ENCODE data around the gene PTGES3L. TPM values are rescaled to one million over a fixed set of nuclear protein-coding genes. Genes with fewer than 3 reads are reported as not detected.

Gene PTGES3L
- total RNA-seq, 2 experiments from 2014 or later, result 0.37 to 0.86 TPM

DNA sequence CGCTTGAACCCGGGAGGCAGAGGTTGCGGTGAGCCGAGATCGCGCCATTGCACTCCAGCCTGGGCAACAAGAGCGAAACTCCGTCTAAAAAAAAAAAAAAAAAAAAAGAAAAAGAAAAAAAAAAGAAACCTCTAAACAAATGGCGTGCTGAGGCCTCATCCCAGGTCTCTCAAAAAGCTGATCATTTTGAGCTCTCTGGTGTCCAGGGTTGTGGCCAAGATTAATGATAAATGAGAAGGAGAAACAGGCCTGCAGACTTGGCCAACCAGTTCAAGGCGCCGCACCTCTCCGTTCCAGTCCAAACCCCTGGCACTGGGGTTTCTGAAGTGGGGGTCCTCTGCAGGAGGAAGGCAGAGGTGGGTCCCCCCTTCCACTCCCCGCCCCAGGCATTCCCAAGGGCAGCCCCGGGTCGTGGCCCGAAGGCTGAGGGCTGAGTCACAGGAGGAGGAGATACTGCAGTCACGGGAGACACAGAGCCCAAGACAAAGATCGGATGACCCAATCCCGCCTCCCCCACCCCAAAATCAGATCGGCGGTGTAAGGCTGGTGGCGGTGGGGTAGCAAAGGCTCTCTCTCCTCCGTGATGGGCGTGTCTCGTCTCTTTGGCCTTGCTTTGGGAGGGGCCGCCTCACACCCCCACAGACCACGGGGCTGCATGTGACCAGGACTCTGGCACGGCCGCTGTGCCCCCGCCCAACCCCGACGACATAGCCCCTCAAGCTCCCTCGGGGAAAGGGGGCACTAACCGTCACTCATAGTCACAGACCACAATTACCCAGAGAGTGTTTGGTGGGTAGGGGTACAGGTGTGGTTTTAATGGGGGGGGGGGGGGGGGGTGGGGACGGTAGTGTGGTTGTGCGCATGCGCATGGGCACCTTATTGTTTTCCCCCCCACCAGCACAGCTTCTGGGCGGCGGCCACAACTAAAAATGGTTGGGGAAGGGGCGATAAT lies 41.2 kb upstream of the PTGES3L start:
- CTCF ChIA-PET, result no interaction called here
- H3K27ac Mint-ChIP-seq, result no peak overlapping the region
- H3K4me1 Mint-ChIP-seq (ENCODE audit: low read depth), result peaks cover 42% of the 10 kb centered on the region
- ATAC-seq (no peak), DNase-seq (no peak)
- POLR2A ChIA-PET, result interaction anchor here (0.9 to 1.4 kb wide), 3 partner anchors 12 to 294 kb away, joined by 3 to 5 read pairs (median 3); partner anchors contain the start of gene RPL27
- H3K9me3 Mint-ChIP-seq (ENCODE audit: insufficient read depth), result no peaks in the 10 kb centered on the region
- peaks cover 15% of the 10 kb centered on the region for H3K27me3 Mint-ChIP-seq (ENCODE audit: low read depth)
- H3K36me3 Mint-ChIP-seq (ENCODE audit: low read depth), result peaks cover under 1% of the 10 kb centered on the region
- H3K4me3 Mint-ChIP-seq, result peak overlapping the region; percentile 84

- ATAC-seq, result no peak
- Mint-ChIP-seq H3K9me3 (ENCODE audit: insufficient read depth) (no peaks in the 10 kb centered on the region), H3K36me3 (ENCODE audit: low read depth) (peaks cover 5% of the 10 kb centered on the region), H3K27me3 (ENCODE audit: low read depth) (peaks cover 10% of the 10 kb centered on the region), H3K4me1 (ENCODE audit: low read depth) (peaks cover 39% of the 10 kb centered on the region), H3K27ac (no peak overlapping the region), H3K4me3 (no peak overlapping the region)
- POLR2A ChIA-PET, result interaction anchor here (1.9 kb wide), 1 partner anchor 22 kb away, joined by 12 read pairs; the partner anchor contains the start of gene RPL27
- DNase-seq, result no peak
- CTCF ChIA-PET, result no interaction called here
These were observed 40.2 kb upstream of the PTGES3L start for GRCh38 chr17:43020030-43020621.

- no peak overlapping the region for H3K4me3 Mint-ChIP-seq
- POLR2A ChIA-PET, result interaction anchor here (0.5 to 1.9 kb wide), 3 partner anchors 21 to 1245 kb away, joined by 3 to 12 read pairs (median 3); partner anchors contain the start of gene RPL27
- ATAC-seq, result no peak
- H3K27me3 Mint-ChIP-seq (ENCODE audit: low read depth), result peaks cover 6% of the 10 kb centered on the region
- no peak overlapping the region for H3K27ac Mint-ChIP-seq
- no peaks in the 10 kb centered on the region for H3K9me3 Mint-ChIP-seq (ENCODE audit: insufficient read depth)
- peaks cover 11% of the 10 kb centered on the region for H3K36me3 Mint-ChIP-seq (ENCODE audit: low read depth)
- DNase-seq, result no peak
- H3K4me1 Mint-ChIP-seq (ENCODE audit: low read depth), result peaks cover 38% of the 10 kb centered on the region
- CTCF ChIA-PET, result interaction anchor here (1.0 kb wide), 1 partner anchor 12 kb away, joined by 3 read pairs; no protein-coding TSS in a partner anchor
These were observed 39.5 kb upstream of the PTGES3L start for GRCh38 chr17:43019418-43019817.

DNA sequence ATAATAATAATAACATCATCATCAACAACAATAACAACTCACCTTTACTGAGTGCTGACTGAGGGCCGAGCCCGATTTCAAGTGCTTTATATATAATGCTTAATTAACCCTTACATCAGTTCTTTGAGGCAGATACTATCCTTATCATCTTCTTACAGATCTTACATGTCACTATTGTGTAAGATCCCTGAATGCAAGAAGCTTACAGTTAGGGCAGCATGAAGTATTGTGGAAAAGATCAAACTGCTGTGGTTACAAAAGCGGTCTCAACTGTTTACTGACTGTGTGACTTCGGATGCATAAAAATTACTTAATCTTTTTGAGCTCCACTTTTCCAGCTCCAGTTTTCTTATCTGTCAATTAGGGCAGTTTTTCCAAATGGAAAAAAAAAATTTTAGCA lies 39.1 kb upstream of the PTGES3L start:
- DNase-seq (no peak), ATAC-seq (peak; percentile 10)
- ChIA-PET POLR2A (interaction anchor here (0.5 to 1.9 kb wide), 4 partner anchors 21 to 1245 kb away, joined by 3 to 12 read pairs (median 3); partner anchors contain the start of gene RPL27), CTCF (interaction anchor here (1.0 kb wide), 1 partner anchor 12 kb away, joined by 3 read pairs; no protein-coding TSS in a partner anchor)
- peaks cover 36% of the 10 kb centered on the region for H3K4me1 Mint-ChIP-seq (ENCODE audit: low read depth)
- H3K9me3 Mint-ChIP-seq (ENCODE audit: insufficient read depth), result no peaks in the 10 kb centered on the region
- peaks cover 14% of the 10 kb centered on the region for H3K36me3 Mint-ChIP-seq (ENCODE audit: low read depth)
- peaks cover 3% of the 10 kb centered on the region for H3K27me3 Mint-ChIP-seq (ENCODE audit: low read depth)
- no peak overlapping the region for H3K27ac Mint-ChIP-seq
- H3K4me3 Mint-ChIP-seq, result no peak overlapping the region

DNA sequence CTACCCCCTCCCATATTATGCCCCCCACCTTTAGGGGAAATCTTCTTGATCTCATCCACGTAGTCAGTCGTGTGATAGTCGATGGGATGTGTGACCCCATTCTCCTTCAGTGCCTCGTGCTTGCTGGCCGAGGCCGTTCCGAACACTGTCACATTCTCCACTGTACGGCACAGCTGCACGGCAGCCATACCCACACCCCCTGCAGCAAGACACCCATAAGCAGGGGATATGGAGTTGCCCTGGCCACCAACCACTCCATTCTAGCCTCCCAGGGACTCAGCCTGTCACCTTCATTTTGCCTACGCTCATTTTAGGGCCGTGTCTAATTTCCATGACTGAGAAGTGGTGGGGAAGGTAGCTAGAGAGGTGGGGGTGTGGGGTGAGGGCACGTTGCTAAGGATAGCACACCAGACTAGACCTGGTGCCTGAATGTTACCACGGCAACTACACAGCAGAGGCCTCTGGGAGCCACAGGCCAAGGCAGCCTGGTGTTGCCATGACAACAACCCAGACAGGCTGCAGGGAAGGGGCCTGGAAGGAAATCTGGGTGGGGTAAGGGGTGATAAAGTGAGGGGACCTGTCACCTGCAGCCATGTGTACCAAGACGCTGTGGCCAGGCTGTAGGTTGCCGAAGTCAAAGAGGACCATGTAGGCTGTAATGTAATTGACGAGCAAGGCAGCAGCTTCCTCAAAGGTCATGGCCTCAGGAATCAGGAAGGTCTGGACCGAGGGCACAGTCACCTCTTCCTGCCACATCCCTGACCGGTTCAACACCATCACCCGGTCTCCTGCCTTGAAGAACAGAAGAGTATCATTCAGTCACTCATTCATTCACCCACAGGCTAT lies 38.4 kb upstream of the PTGES3L start:
- H3K27ac Mint-ChIP-seq, result no peak overlapping the region
- ATAC-seq, result peak; percentile 54
- H3K27me3 Mint-ChIP-seq (ENCODE audit: low read depth), result peaks cover 3% of the 10 kb centered on the region
- H3K4me1 Mint-ChIP-seq (ENCODE audit: low read depth), result peaks cover 36% of the 10 kb centered on the region
- DNase-seq, result peak; percentile 56
- POLR2A ChIA-PET, result interaction anchor here (0.6 to 1.9 kb wide), 2 partner anchors 20 to 459 kb away, joined by 3 to 12 read pairs; partner anchors contain the start of gene RPL27
- H3K36me3 Mint-ChIP-seq (ENCODE audit: low read depth), result peaks cover 19% of the 10 kb centered on the region
- no peaks in the 10 kb centered on the region for H3K9me3 Mint-ChIP-seq (ENCODE audit: insufficient read depth)
- no peak overlapping the region for H3K4me3 Mint-ChIP-seq
- CTCF ChIA-PET, result interaction anchor here (1.0 kb wide), 1 partner anchor 13 kb away, joined by 3 read pairs; no protein-coding TSS in a partner anchor

DNA sequence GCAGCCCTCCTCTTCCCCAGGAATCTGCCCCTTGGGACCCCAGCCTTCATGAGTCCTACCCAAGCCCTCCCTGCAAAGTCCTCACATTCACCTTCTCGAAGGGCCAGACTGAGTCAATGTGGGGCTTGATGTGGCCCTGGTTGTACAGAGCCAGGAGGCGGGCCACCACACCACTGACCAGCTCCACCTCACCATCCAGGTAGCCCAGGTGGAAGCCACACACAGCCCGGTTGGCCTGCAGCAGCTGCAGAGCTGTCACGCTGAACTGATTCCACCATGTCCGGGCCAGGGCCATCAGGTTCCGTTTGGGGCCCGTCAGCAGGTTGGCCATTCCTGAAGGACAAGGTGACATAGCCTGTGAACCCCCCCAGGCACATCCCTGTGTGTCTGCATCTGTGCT lies 36.3 kb upstream of the PTGES3L start:
- ATAC-seq (no peak), DNase-seq (no peak)
- Mint-ChIP-seq H3K27me3 (ENCODE audit: low read depth) (no peaks in the 10 kb centered on the region), H3K27ac (peak overlapping the region; percentile 40), H3K9me3 (ENCODE audit: insufficient read depth) (no peaks in the 10 kb centered on the region), H3K4me1 (ENCODE audit: low read depth) (peaks cover 33% of the 10 kb centered on the region), H3K36me3 (ENCODE audit: low read depth) (peaks cover 31% of the 10 kb centered on the region), H3K4me3 (no peak overlapping the region)
- ChIA-PET POLR2A (no interaction called here), CTCF (no interaction called here)

DNA sequence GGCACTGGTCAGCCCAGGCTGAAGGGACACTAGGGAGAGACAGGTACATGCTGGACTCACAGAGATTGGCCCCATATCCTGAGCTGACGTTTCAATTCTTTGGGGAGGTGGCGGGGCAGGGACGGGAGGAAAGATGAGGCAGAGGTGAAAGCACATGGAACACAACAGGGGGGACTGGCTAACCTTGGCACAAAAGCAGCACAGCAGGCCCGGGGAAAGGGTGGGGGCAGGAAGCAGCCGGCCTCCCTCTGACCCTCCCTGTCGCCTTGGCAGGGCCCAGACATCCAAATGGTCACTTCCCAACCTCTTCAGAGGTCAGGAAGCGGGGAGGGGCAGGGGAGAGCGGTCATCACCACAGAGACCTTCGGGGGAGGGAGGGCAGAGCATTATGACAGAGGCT lies 35.7 kb upstream of the PTGES3L start:
- Mint-ChIP-seq H3K27me3 (ENCODE audit: low read depth) (no peaks in the 10 kb centered on the region), H3K9me3 (ENCODE audit: insufficient read depth) (no peaks in the 10 kb centered on the region), H3K27ac (peak overlapping the region; percentile 40), H3K4me3 (no peak overlapping the region), H3K4me1 (ENCODE audit: low read depth) (peaks cover 32% of the 10 kb centered on the region), H3K36me3 (ENCODE audit: low read depth) (peaks cover 35% of the 10 kb centered on the region)
- no peak for ATAC-seq
- CTCF ChIA-PET, result no interaction called here
- DNase-seq, result no peak
- POLR2A ChIA-PET, result interaction anchor here (1.6 to 1.8 kb wide), 2 partner anchors 9 to 17 kb away, joined by 4 to 11 read pairs; partner anchors contain the start of gene RPL27

DNA sequence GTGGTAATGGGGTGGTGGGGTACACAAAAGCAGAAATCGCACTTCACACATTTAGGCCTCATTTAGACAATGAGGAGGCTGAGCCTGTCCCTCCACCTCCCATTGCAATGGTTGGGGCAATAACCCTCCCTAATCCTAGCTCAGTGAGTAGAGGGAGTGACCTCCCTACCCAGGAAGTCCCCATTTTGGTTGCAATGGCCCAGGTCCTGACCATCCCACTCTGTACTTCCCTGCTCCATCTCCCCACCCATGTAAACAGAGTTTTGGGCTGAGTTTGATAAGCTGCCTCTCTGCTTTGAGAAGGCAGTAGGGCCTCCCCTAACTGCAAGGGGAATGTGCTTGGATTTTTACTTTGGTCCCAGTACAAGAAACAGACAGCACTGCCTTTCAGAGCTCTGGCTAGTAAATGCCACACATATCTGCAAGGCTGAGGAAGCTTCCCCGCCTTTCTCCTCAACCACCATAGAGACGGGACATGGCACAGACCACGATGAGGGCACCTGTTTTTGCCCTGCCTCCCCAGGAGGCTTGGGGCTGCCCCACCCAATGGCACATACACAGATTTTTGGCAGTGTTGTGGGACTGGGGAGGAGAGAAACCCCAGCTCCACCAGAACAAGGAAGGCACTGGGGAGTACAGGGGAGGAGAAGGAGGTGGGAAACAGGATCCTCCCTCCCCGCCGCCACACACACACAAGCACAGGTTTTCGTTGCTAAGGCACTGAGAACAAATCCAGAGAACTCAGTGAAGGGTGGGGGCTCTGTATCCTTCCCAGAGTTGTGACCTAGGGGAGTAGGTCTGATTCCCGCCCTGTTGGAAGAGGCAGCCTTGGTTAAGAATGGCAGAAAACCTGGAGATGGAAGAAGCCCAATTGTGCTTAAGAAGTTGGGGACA lies 35.0 kb upstream of the PTGES3L start:
- ChIA-PET POLR2A (interaction anchor here (1.6 to 1.8 kb wide), 2 partner anchors 9 to 17 kb away, joined by 4 to 11 read pairs; partner anchors contain the start of gene RPL27), CTCF (no interaction called here)
- no peak for DNase-seq
- Mint-ChIP-seq H3K27me3 (ENCODE audit: low read depth) (no peaks in the 10 kb centered on the region), H3K36me3 (ENCODE audit: low read depth) (peaks cover 41% of the 10 kb centered on the region), H3K4me1 (ENCODE audit: low read depth) (peaks cover 34% of the 10 kb centered on the region), H3K27ac (peak overlapping the region; percentile 40), H3K4me3 (no peak overlapping the region), H3K9me3 (ENCODE audit: insufficient read depth) (no peaks in the 10 kb centered on the region)
- ATAC-seq, result no peak

DNA sequence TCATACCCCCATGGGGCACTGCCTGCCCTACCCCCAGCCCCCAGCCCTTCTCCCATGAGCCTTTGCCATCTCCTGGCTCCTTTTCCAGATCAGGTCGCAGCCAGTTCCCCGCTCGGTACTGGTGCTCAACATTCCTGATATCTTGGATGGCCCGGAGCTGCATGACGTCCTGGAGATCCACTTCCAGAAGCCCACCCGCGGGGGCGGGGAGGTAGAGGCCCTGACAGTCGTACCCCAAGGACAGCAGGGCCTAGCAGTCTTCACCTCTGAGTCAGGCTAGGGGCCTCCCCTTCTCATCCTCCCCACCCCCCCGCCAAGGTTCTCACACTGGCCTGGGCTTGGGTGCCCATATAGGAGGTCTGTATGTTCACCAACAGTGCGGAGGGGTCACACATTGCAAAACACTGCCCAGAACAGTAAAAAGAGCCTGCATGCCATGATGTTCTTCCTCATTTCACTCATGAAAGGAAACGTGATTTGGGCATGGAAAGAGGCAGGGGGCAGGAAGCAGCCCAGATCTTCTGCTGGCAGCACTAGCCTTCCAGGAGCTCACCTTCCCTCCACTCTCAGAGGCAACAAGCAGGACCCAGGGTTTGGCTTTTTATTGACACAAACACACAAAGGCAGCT lies 34.3 kb upstream of the PTGES3L start:
- POLR2A ChIA-PET, result interaction anchor here (1.6 to 2.2 kb wide), 3 partner anchors 8 to 16 kb away, joined by 4 to 14 read pairs (median 11); partner anchors contain the start of gene RPL27
- H3K27me3 Mint-ChIP-seq (ENCODE audit: low read depth), result no peaks in the 10 kb centered on the region
- DNase-seq (no peak), ATAC-seq (no peak)
- CTCF ChIA-PET, result no interaction called here
- H3K4me1 Mint-ChIP-seq (ENCODE audit: low read depth), result peaks cover 28% of the 10 kb centered on the region
- no peaks in the 10 kb centered on the region for H3K9me3 Mint-ChIP-seq (ENCODE audit: insufficient read depth)
- peaks cover 41% of the 10 kb centered on the region for H3K36me3 Mint-ChIP-seq (ENCODE audit: low read depth)
- H3K27ac Mint-ChIP-seq, result no peak overlapping the region
- no peak overlapping the region for H3K4me3 Mint-ChIP-seq

GRCh38 chr17:43013296-43013695 lies 33.4 kb upstream of the PTGES3L start:
- H3K4me1 Mint-ChIP-seq (ENCODE audit: low read depth), result peaks cover 27% of the 10 kb centered on the region
- no peaks in the 10 kb centered on the region for H3K9me3 Mint-ChIP-seq (ENCODE audit: insufficient read depth)
- POLR2A ChIA-PET, result interaction anchor here (1.6 to 2.2 kb wide), 2 partner anchors 11 to 15 kb away, joined by 3 to 14 read pairs; partner anchors contain the start of gene RPL27
- H3K27me3 Mint-ChIP-seq (ENCODE audit: low read depth), result no peaks in the 10 kb centered on the region
- H3K36me3 Mint-ChIP-seq (ENCODE audit: low read depth), result peaks cover 43% of the 10 kb centered on the region
- H3K27ac Mint-ChIP-seq, result no peak overlapping the region
- DNase-seq, result no peak
- no peak overlapping the region for H3K4me3 Mint-ChIP-seq
- CTCF ChIA-PET, result no interaction called here
- ATAC-seq, result no peak

Measured in activated CD8-positive, alpha-beta T cell treated with anti-CD3 and anti-CD28 coated beads, Interleukin-2, amount 10 ng/mL, durations not matched to agents 7 days and 5 days (primary cell).